Adrenal gland (tissue), 5 donors: ENCODE data around the gene STN1.

ENCODE experiments used
- POLR2A ChIP-seq, 2 donors: fragments of 450-650 bp; IDR thresholded peaks; one replicate each; pipeline ENCODE4 v1.6.1; 2017; ENCODE audit warnings: antibody characterized with exemption in 2 of 2, mild to moderate bottlenecking in 2 of 2, moderate library complexity in 1 of 2
- TF ChIP-seq, protein P1 (sequence below), 6 experiments: fragments of 450-650 bp in 4 of 6; fragments of 200-600 bp in 2 of 6; sonication (generic) in 1 of 6; IDR thresholded peaks; 1 replicate in 5 of 6; 2 replicates in 1 of 6; pipeline versions ENCODE4 v1.5.1 to v1.8.0; 2016 to 2021; ENCODE audit warnings: antibody characterized with exemption in 6 of 6, mild to moderate bottlenecking in 2 of 6, moderate library complexity in 1 of 6
- donor health status: DM: no; HTN: no; CAD: no.

GRCh38 chr10:103939522-103939921 is 21.5 kb upstream of the STN1 start:
- TF ChIP-seq, protein P1, sequence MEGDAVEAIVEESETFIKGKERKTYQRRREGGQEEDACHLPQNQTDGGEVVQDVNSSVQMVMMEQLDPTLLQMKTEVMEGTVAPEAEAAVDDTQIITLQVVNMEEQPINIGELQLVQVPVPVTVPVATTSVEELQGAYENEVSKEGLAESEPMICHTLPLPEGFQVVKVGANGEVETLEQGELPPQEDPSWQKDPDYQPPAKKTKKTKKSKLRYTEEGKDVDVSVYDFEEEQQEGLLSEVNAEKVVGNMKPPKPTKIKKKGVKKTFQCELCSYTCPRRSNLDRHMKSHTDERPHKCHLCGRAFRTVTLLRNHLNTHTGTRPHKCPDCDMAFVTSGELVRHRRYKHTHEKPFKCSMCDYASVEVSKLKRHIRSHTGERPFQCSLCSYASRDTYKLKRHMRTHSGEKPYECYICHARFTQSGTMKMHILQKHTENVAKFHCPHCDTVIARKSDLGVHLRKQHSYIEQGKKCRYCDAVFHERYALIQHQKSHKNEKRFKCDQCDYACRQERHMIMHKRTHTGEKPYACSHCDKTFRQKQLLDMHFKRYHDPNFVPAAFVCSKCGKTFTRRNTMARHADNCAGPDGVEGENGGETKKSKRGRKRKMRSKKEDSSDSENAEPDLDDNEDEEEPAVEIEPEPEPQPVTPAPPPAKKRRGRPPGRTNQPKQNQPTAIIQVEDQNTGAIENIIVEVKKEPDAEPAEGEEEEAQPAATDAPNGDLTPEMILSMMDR (IDR thresholded peaks at IDR 0.05) = no peak
- TF ChIP-seq POLR2A (IDR thresholded peaks at IDR 0.05) = no peak
